IMR-90 (cell line): Measurements from ENCODE around the gene RAVER1. TPM values are rescaled to one million over a fixed set of nuclear protein-coding genes. Genes with fewer than 3 reads are reported as not detected.

Source experiments
- ATAC-seq: fragments of 200-7000 bp; cut with Tn5 transposase; 2 replicates; pipeline ENCODE4 v1.9.1; 2020; ENCODE audit warnings: low read depth, mild to moderate bottlenecking, moderate library complexity
- BruUV-seq: library from RNA; stranded (reverse); fragments of 400-500 nt; replicated peaks from 2 replicates; lab custom pipeline; 2021; lab: Mats Ljungman, UMichigan
- CTCF ChIA-PET: fragments of 300-600 bp; formaldehyde crosslinking; extraction: SDS; loops from one replicate; lab custom pipeline; 2021; ENCODE audit warnings: antibody characterized with exemption; lab: Yijun Ruan, JAX
- POLR2A ChIA-PET: fragments of 300-600 bp; sonication (Branson Sonifier 250); formaldehyde crosslinking; loops from one replicate; lab custom pipeline; 2022; ENCODE audit warnings: antibody characterized with exemption; ENCODE audit not compliant: unreplicated experiment; lab: Charles Lee
- DNase-seq: peaks from one replicate; pipeline ENCODE4 v3.0.0; 2013
- H2AFZ ChIP-seq: replicated peaks from 2 replicates; pipeline ENCODE3; 2013; ENCODE audit warnings: low read length, mild to moderate bottlenecking; ENCODE audit not compliant: poor library complexity
- H2AK5ac ChIP-seq: 2 replicates; pipeline ENCODE4 v1.6.1; 2013; ENCODE audit warnings: low read depth, low read length, inconsistent platforms
- H2AK9ac ChIP-seq: replicated peaks from 2 replicates; pipeline ENCODE3; 2013; ENCODE audit warnings: mild to moderate bottlenecking, low read depth, low read length, moderate library complexity; ENCODE audit not compliant: poor library complexity
- H2BK120ac ChIP-seq: 2 replicates; pipeline ENCODE4 v1.6.1; 2013; ENCODE audit warnings: low read depth, low read length, inconsistent platforms
- H2BK15ac ChIP-seq: 3 replicates; pipeline ENCODE4 v1.6.1; 2013; ENCODE audit warnings: low read depth, low read length, inconsistent platforms
- H2BK20ac ChIP-seq: 2 replicates; pipeline ENCODE4 v1.6.1; 2013; ENCODE audit warnings: low read depth, mild to moderate bottlenecking, inconsistent platforms, low read length, moderate library complexity
- H2BK5ac ChIP-seq: 2 replicates; pipeline ENCODE4 v1.6.1; 2013; ENCODE audit warnings: mild to moderate bottlenecking, low read depth, low read length, inconsistent platforms; ENCODE audit not compliant: poor library complexity, severe bottlenecking
- H3K14ac ChIP-seq: replicated peaks from 2 replicates; pipeline ENCODE4 v1.6.1; 2013; ENCODE audit warnings: low read depth, low read length, inconsistent platforms
- H3K18ac ChIP-seq: 2 replicates; pipeline ENCODE4 v1.6.1; 2013; ENCODE audit warnings: low read depth, low read length, control low read depth
- H3K23ac ChIP-seq: 2 replicates; pipeline ENCODE4 v1.6.1; 2013; ENCODE audit warnings: low read depth, low read length, inconsistent platforms
- H3K27ac ChIP-seq: 2 replicates; pipeline ENCODE4 v1.5.1; 2013; ENCODE audit warnings: mild to moderate bottlenecking, control low read depth, low read length; ENCODE audit not compliant: insufficient read depth
- H3K27me3 ChIP-seq: 2 replicates; pipeline ENCODE4 v1.6.1; 2013; ENCODE audit warnings: low read length; ENCODE audit not compliant: control insufficient read depth, insufficient read depth
- H3K36me3 ChIP-seq: 2 replicates; pipeline ENCODE4 v1.6.1; 2013; ENCODE audit warnings: low read length, mixed read lengths; ENCODE audit not compliant: control insufficient read depth, insufficient read depth
- H3K4ac ChIP-seq: 2 replicates; pipeline ENCODE4 v1.6.1; 2013; ENCODE audit warnings: low read depth, low read length, inconsistent platforms
- H3K4me1 ChIP-seq: 2 replicates; pipeline ENCODE4 v1.6.1; 2013; ENCODE audit warnings: low read length, mixed read lengths; ENCODE audit not compliant: control insufficient read depth, insufficient read depth
- H3K4me2 ChIP-seq: 2 replicates; pipeline ENCODE4 v1.6.1; 2013; ENCODE audit warnings: low read depth, mild to moderate bottlenecking, control low read depth, low read length, moderate library complexity
- H3K4me3 ChIP-seq: 2 replicates; pipeline ENCODE4 v1.5.1; 2013; ENCODE audit warnings: low read depth, mild to moderate bottlenecking, control low read depth, low read length, moderate library complexity; ENCODE audit not compliant: insufficient read depth
- H3K56ac ChIP-seq: 2 replicates; pipeline ENCODE4 v1.6.1; 2013; ENCODE audit warnings: low read length, inconsistent platforms; ENCODE audit not compliant: insufficient read depth; ENCODE audit errors: extremely low read depth
- H3K79me1 ChIP-seq, 2 experiments: 2 replicates each; pipeline ENCODE4 v1.6.1; 2013; ENCODE audit warnings: low read length in 2 of 2, inconsistent platforms in 1 of 2, low read depth in 1 of 2
- H3K9ac ChIP-seq: 2 replicates; pipeline ENCODE4 v1.6.1; 2013; ENCODE audit warnings: low read depth, low read length, control low read depth
- H3K9me1 ChIP-seq: 2 replicates; pipeline ENCODE4 v1.6.1; 2013; ENCODE audit warnings: low read length, inconsistent platforms; ENCODE audit not compliant: insufficient read depth
- H3K9me3 ChIP-seq: 2 replicates; pipeline ENCODE4 v1.6.1; 2013; ENCODE audit warnings: low read length; ENCODE audit not compliant: control insufficient read depth, insufficient read depth
- H4K20me1 ChIP-seq: 2 replicates; pipeline ENCODE4 v1.6.1; 2013; ENCODE audit warnings: low read length, inconsistent platforms; ENCODE audit not compliant: insufficient read depth
- H4K5ac ChIP-seq: 2 replicates; pipeline ENCODE4 v1.6.1; 2013; ENCODE audit warnings: mild to moderate bottlenecking, low read depth, low read length, control low read depth
- H4K8ac ChIP-seq, 2 experiments: 2 replicates each; pipeline ENCODE4 v1.6.1; 2013; ENCODE audit warnings: low read depth in 2 of 2, low read length in 2 of 2, control low read depth in 1 of 2, inconsistent platforms in 1 of 2
- H4K91ac ChIP-seq: 2 replicates; pipeline ENCODE4 v1.6.1; 2013; ENCODE audit warnings: low read depth, low read length, inconsistent platforms; ENCODE audit not compliant: insufficient read depth
- BHLHE40 ChIP-seq: fragments of 150-350 bp; IDR thresholded peaks from 2 replicates; pipeline ENCODE4 v1.6.1; 2016; ENCODE audit warnings: mild to moderate bottlenecking, low read depth, low read length
- CEBPB ChIP-seq: IDR thresholded peaks from 2 replicates; pipeline ENCODE4 v1.6.1; 2012; ENCODE audit warnings: low read depth, low read length, improper control_type of control experiment
- CHD1 ChIP-seq: IDR thresholded peaks from 2 replicates; pipeline ENCODE4 v1.6.1; 2012; ENCODE audit warnings: low read depth, low read length, improper control_type of control experiment
- FOS ChIP-seq: fragments of 150-350 bp; IDR thresholded peaks from 2 replicates; pipeline ENCODE4 v1.6.1; 2016; ENCODE audit warnings: low read depth, low read length
- MAFK ChIP-seq: IDR thresholded peaks from 2 replicates; pipeline ENCODE4 v1.6.1; 2012; ENCODE audit warnings: low read depth, low read length, improper control_type of control experiment
- MAZ ChIP-seq: IDR thresholded peaks from 2 replicates; pipeline ENCODE4 v1.6.1; 2012; ENCODE audit warnings: low read depth, mild to moderate bottlenecking, low read length, improper control_type of control experiment, moderate library complexity, borderline replicate concordance
- MXI1 ChIP-seq: IDR thresholded peaks from 2 replicates; pipeline ENCODE4 v1.6.1; 2012; ENCODE audit warnings: low read depth, mild to moderate bottlenecking, low read length, moderate library complexity, borderline replicate concordance
- NFE2L2 ChIP-seq: fragments of 150-350 bp; IDR thresholded peaks from 2 replicates; pipeline ENCODE4 v1.6.1; 2016; ENCODE audit warnings: low read depth, mild to moderate bottlenecking, low read length
- POLR2A ChIP-seq: IDR thresholded peaks from 2 replicates; pipeline ENCODE4 v1.6.1; 2012; ENCODE audit warnings: mild to moderate bottlenecking, low read depth, low read length
- RAD21 ChIP-seq: IDR thresholded peaks from 2 replicates; pipeline ENCODE4 v1.6.1; 2012; ENCODE audit warnings: low read length, improper control_type of control experiment
- RCOR1 ChIP-seq: IDR thresholded peaks from 2 replicates; pipeline ENCODE4 v1.6.1; 2012; ENCODE audit warnings: mild to moderate bottlenecking, low read length, improper control_type of control experiment; ENCODE audit not compliant: insufficient replicate concordance
- RFX5 ChIP-seq: IDR thresholded peaks from 2 replicates; pipeline ENCODE4 v1.8.0; 2012; ENCODE audit warnings: low read depth, mild to moderate bottlenecking, low read length, moderate library complexity
- SMC3 ChIP-seq: fragments of 150-350 bp; IDR thresholded peaks from 2 replicates; pipeline ENCODE4 v1.6.1; 2016; ENCODE audit warnings: low read depth, mild to moderate bottlenecking, antibody characterized with exemption, low read length, moderate library complexity
- WGBS, 2 experiments: methylation state at CpG; one replicate each; pipeline versions ENCODE4 v1.1.5 to v1.1.7; 2013; ENCODE audit warnings: missing lambda C conversion rate in 2 of 2; ENCODE audit not compliant: insufficient read length in 1 of 2; ENCODE audit errors: extremely low coverage in 2 of 2; 5-methylcytosine and 5-hydroxymethylcytosine counted together
- dilution Hi-C: fragments of 300-500 bp; cut with HindIII; formaldehyde crosslinking; loops from one replicate; pipeline ENCODE4 v1.14.3; 2018; ENCODE audit warnings: low sequenced_read_pairs; ENCODE audit not compliant: unreplicated experiment
- in situ Hi-C: fragments of 300-500 bp; cut with MboI; formaldehyde crosslinking; loops from 3 replicates; pipeline ENCODE4 v1.14.3; 2019; ENCODE audit warnings: low sequenced_read_pairs, inconsistent platforms, mixed read lengths
- intact Hi-C: fragments of 100-400 bp; cut with micrococcal nuclease; formaldehyde crosslinking; loops from 2 replicates; pipeline ENCODE4 v1.10.0; 2022
- polyA plus RNA-seq, 3 experiments: library from polyadenylated mRNA; depleted of rRNA; stranded (reverse); fragments of >200 nt; gene quantifications; 2 replicates each; pipeline ENCODE4 v1.2.3, GENCODE V29; 2012; ENCODE audit warnings: low replicate concordance in 1 of 3
- total RNA-seq: library from RNA; depleted of rRNA; stranded (reverse); fragments of >200 nt; gene quantifications from 2 replicates; pipeline ENCODE4 v1.2.3, GENCODE V29; 2012
- TF ChIP-seq, protein P1 (sequence below): fragments of 150-350 bp; IDR thresholded peaks from 2 replicates; pipeline ENCODE4 v1.6.1; 2016; ENCODE audit warnings: low read depth, mild to moderate bottlenecking, low read length, moderate library complexity, borderline replicate concordance
- TF ChIP-seq, protein P2 (sequence below): conservative IDR thresholded peaks from 2 replicates; pipeline ENCODE4 v1.5.1; 2012; ENCODE audit warnings: mild to moderate bottlenecking, low read depth, low read length, improper control_type of control experiment

The RAVER1 gene
- total and polyA plus RNA-seq, 2 of the 4 experiments (the other 2 are of a cell fraction): 2.7 to 18.1 TPM

DNA sequence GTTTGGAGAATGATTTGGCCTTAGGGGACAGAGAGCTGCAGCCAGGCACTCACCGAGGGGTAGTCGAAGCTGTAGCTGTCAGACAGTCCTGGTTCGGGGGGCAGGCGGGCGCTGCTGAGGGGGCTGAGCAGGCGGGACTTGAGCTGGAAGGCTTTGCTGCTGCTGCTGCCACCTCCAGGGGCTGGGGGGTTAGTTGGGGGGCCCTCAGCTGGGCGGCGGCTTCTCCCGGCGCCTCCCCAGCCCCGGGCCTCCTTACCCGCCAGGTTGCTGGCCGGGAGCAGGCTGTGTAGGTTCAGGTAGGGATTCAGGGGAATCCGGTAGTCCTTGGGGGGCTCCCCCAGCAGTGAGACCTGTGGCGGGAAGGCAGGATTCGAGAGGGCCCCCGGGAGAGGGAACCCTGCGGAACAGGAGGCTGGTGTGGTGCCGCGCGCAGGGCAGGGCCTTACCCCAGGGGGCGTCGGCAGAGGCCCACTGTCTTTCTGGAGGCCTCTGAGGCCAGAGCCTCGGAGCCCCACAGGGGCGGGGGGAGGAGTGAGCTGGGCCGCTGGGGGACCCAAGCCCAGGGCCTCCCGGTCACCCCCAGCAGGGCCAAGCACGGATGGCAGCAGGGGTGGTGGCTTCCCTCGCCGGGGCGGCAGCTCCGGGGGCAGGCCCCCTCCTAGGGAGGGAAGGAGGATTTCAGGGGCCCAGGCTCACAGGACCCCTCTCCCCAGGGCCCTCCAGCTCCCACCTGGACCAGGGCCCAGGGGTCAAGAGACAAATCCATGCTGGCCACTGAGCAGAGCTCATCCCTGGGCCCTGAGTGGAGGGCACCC lies 12.5 kb downstream of the RAVER1 start:
- in situ Hi-C loops: no loop called here
- ChIA-PET CTCF (no interaction called here), POLR2A (interaction anchor here (0.6 kb wide), 1 partner anchor 1765 kb away, joined by 20 read pairs; no protein-coding TSS in a partner anchor)
- H4K5ac ChIP-seq: no peak overlapping the region
- peaks cover 8 to 10% of the 10 kb centered on the region in 2 experiments; a peak in 3 of 4 replicates for H3K79me1 ChIP-seq
- no peak overlapping the region for H4K91ac ChIP-seq
- H2AFZ ChIP-seq: no peak overlapping the region
- no peak overlapping the region for H2BK120ac ChIP-seq
- no peak overlapping the region for H3K4me2 ChIP-seq
- no peaks in the 10 kb centered on the region for H3K9me3 ChIP-seq
- no peak overlapping the region for H2AK5ac ChIP-seq
- dilution Hi-C loops: no loop called here
- no peak overlapping the region for H3K4ac ChIP-seq
- no peaks in the 10 kb centered on the region for H3K9me1 ChIP-seq
- H3K56ac ChIP-seq: no peak overlapping the region
- no peak overlapping the region for H2BK15ac ChIP-seq
- H3K27ac ChIP-seq: no peak overlapping the region
- no TSS peak for BruUV-seq
- no peak overlapping the region for H3K9ac ChIP-seq
- H3K23ac ChIP-seq: no peak overlapping the region
- no peak overlapping the region for H4K8ac ChIP-seq
- no peak for ATAC-seq
- intact Hi-C loops: no loop called here
- H3K36me3 ChIP-seq: peaks cover 66% of the 10 kb centered on the region
- 100% methylated on average over 8 of the region's 32 CpGs; no CpG with 5 or more reads in 1 of the 2 experiments for WGBS, 2 experiments
- no peak overlapping the region for H2AK9ac ChIP-seq
- no peak overlapping the region for H2BK20ac ChIP-seq
- no peak overlapping the region for H3K14ac ChIP-seq
- H3K4me3 ChIP-seq: no peak overlapping the region
- no peak overlapping the region for H3K18ac ChIP-seq
- no peaks in the 10 kb centered on the region for H3K4me1 ChIP-seq
- no peak for DNase-seq
- H2BK5ac ChIP-seq: no peak overlapping the region
- H3K27me3 ChIP-seq: no peaks in the 10 kb centered on the region
- peaks cover 9% of the 10 kb centered on the region; the same call in 1 of the 2 replicates for H4K20me1 ChIP-seq
- TF ChIP-seq SMC3 (no peak), FOS (no peak), MXI1 (no peak), RAD21 (no peak), MAFK (no peak), RCOR1 (no peak), CHD1 (no peak), POLR2A (no peak), BHLHE40 (no peak), NFE2L2 (no peak), RFX5 (no peak), MAZ (no peak), CEBPB (no peak)
- TF ChIP-seq, protein P1, sequence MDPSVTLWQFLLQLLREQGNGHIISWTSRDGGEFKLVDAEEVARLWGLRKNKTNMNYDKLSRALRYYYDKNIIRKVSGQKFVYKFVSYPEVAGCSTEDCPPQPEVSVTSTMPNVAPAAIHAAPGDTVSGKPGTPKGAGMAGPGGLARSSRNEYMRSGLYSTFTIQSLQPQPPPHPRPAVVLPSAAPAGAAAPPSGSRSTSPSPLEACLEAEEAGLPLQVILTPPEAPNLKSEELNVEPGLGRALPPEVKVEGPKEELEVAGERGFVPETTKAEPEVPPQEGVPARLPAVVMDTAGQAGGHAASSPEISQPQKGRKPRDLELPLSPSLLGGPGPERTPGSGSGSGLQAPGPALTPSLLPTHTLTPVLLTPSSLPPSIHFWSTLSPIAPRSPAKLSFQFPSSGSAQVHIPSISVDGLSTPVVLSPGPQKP: no peak
- TF ChIP-seq, protein P2, sequence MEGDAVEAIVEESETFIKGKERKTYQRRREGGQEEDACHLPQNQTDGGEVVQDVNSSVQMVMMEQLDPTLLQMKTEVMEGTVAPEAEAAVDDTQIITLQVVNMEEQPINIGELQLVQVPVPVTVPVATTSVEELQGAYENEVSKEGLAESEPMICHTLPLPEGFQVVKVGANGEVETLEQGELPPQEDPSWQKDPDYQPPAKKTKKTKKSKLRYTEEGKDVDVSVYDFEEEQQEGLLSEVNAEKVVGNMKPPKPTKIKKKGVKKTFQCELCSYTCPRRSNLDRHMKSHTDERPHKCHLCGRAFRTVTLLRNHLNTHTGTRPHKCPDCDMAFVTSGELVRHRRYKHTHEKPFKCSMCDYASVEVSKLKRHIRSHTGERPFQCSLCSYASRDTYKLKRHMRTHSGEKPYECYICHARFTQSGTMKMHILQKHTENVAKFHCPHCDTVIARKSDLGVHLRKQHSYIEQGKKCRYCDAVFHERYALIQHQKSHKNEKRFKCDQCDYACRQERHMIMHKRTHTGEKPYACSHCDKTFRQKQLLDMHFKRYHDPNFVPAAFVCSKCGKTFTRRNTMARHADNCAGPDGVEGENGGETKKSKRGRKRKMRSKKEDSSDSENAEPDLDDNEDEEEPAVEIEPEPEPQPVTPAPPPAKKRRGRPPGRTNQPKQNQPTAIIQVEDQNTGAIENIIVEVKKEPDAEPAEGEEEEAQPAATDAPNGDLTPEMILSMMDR: no peak
